Panc1 (cell line): ENCODE results near the gene CTRB1.

Source experiments
- POLR2AphosphoS5 ChIP-seq: IDR thresholded peaks from 2 replicates; pipeline ENCODE4 v1.6.1; 2012; ENCODE audit warnings: mild to moderate bottlenecking, low read depth, low read length, moderate library complexity
- TCF7L2 ChIP-seq: IDR thresholded peaks from 2 replicates; pipeline ENCODE4 v1.6.1; 2011; ENCODE audit warnings: mild to moderate bottlenecking, low read depth, low read length, inconsistent platforms
- TF ChIP-seq, protein P1 (sequence below): fragments of 450-650 bp; IDR thresholded peaks from 2 replicates; pipeline ENCODE4 v1.5.1; 2017; ENCODE audit warnings: mild to moderate bottlenecking
- TF ChIP-seq, protein P2 (sequence below), 2 experiments: IDR thresholded peaks; 2 replicates each; pipeline ENCODE4 v1.6.1; 2011 to 2012; ENCODE audit warnings: low read depth in 2 of 2, control low read depth in 1 of 2, low read length in 1 of 2, mild to moderate bottlenecking in 1 of 2, moderate library complexity in 1 of 2; ENCODE audit not compliant: insufficient read depth in 1 of 2

DNA sequence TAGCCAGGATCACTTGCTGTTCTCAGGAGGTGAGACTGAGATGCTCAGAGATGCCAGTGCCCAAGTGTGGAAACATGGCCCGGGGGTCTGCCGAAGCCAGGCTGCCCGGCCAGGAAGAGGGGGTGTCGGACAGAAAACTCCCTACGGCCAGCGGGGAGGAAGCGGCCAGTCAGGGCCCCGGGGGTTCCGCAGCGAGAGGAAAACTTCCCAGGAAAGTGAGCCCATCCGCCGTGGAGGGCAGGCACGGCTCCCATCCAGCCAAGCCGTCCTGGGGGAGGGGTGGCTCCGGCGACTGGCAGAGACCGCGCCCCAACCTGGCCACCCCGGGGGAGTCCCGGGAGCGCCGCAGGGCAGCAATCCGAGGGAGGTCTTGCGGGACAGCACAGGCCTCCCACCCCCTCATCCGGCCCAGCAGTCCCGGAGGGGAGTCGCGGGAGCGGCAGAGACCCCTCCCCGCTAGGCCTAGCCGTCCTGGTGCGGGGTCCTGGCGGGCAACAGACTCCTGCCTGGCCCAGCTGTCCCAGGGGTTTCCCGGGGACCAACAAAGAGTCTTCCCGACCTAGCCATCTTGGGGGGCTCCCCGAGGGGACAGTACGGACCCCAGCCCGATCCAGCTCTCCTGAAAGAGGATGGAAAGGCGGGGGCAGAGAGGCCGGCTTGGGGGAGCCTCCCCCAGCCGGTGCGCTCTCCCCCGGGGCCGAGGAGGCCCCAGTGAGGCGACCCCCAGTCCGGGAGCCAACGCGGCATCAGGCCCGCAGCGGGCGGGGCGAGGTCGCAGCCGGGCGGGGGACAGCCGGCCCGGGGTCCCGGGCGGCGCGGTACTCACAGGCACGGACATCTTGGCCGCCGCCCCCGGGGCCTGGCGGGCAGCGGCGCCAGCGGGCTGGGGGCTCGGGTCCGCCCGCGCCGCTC is 46.5 kb downstream of the CTRB1 start:
- TF ChIP-seq, protein P1, sequence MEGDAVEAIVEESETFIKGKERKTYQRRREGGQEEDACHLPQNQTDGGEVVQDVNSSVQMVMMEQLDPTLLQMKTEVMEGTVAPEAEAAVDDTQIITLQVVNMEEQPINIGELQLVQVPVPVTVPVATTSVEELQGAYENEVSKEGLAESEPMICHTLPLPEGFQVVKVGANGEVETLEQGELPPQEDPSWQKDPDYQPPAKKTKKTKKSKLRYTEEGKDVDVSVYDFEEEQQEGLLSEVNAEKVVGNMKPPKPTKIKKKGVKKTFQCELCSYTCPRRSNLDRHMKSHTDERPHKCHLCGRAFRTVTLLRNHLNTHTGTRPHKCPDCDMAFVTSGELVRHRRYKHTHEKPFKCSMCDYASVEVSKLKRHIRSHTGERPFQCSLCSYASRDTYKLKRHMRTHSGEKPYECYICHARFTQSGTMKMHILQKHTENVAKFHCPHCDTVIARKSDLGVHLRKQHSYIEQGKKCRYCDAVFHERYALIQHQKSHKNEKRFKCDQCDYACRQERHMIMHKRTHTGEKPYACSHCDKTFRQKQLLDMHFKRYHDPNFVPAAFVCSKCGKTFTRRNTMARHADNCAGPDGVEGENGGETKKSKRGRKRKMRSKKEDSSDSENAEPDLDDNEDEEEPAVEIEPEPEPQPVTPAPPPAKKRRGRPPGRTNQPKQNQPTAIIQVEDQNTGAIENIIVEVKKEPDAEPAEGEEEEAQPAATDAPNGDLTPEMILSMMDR = no peak
- no peak for TF ChIP-seq POLR2AphosphoS5
- TF ChIP-seq, protein P2, sequence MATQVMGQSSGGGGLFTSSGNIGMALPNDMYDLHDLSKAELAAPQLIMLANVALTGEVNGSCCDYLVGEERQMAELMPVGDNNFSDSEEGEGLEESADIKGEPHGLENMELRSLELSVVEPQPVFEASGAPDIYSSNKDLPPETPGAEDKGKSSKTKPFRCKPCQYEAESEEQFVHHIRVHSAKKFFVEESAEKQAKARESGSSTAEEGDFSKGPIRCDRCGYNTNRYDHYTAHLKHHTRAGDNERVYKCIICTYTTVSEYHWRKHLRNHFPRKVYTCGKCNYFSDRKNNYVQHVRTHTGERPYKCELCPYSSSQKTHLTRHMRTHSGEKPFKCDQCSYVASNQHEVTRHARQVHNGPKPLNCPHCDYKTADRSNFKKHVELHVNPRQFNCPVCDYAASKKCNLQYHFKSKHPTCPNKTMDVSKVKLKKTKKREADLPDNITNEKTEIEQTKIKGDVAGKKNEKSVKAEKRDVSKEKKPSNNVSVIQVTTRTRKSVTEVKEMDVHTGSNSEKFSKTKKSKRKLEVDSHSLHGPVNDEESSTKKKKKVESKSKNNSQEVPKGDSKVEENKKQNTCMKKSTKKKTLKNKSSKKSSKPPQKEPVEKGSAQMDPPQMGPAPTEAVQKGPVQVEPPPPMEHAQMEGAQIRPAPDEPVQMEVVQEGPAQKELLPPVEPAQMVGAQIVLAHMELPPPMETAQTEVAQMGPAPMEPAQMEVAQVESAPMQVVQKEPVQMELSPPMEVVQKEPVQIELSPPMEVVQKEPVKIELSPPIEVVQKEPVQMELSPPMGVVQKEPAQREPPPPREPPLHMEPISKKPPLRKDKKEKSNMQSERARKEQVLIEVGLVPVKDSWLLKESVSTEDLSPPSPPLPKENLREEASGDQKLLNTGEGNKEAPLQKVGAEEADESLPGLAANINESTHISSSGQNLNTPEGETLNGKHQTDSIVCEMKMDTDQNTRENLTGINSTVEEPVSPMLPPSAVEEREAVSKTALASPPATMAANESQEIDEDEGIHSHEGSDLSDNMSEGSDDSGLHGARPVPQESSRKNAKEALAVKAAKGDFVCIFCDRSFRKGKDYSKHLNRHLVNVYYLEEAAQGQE (IDR thresholded peaks at IDR 0.05; ENCODE audit: insufficient read depth in 1 of 2, low read depth in 2 of 2, low read length in 1 of 2) = no peak
- TF ChIP-seq TCF7L2 = no peak
